LNCaP clone FGC (cell line): Measurements from ENCODE around the gene ACADSB.

Source experiments
- DNase-seq: peaks from one replicate; pipeline ENCODE4 v3.0.0-alpha.2; 2011; ENCODE audit warnings: low read depth
- H3K4me3 ChIP-seq: 2 replicates; pipeline ENCODE4 v1.5.1; 2011; ENCODE audit warnings: mild to moderate bottlenecking, low read depth, low read length, control low read depth
- CTCF ChIP-seq: IDR thresholded peaks from 2 replicates; pipeline ENCODE4 v1.5.1; 2012; ENCODE audit warnings: mild to moderate bottlenecking; ENCODE audit not compliant: control insufficient read depth, insufficient read depth; ENCODE audit errors: extremely low read depth

The ACADSB gene

GRCh38 chr10:123008355-123009104, at the start of gene ACADSB, which contains the start of gene IKZF5:
Gene ACADSB, plus strand, starts transcription at chr10:123009006. Its CDS starts 24 bp downstream, at chr10:123009030.
Gene IKZF5, minus strand, starts transcription at chr10:123008795. Its CDS starts 10,170 bp downstream, at chr10:122998625.
- TF ChIP-seq CTCF = no peak
- peak; percentile 93 for DNase-seq
- peak within 1 kb of the TSS; percentile 93 for H3K4me3 ChIP-seq

DNA sequence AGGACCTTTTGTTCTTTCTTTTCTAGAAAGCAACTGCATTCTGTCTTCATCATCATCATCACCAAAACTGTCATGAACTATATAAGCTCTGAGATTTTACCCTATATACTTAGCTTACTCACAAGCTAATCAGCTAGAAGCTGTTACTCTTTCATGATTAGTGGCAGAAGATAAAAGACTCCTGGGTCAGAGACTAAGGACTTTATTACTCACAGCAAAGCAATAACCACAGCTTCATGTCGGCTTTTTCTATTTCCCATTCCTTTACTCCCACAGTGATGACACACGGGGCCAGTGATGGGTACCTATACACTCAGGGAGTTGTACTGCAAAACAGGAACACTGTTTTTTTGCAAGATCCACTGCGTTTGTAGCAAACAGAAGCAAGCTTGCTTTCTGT, 46.4 kb upstream of the ACADSB start:
- no peak overlapping the region for H3K4me3 ChIP-seq
- TF ChIP-seq CTCF = no peak
- DNase-seq = no peak

DNA sequence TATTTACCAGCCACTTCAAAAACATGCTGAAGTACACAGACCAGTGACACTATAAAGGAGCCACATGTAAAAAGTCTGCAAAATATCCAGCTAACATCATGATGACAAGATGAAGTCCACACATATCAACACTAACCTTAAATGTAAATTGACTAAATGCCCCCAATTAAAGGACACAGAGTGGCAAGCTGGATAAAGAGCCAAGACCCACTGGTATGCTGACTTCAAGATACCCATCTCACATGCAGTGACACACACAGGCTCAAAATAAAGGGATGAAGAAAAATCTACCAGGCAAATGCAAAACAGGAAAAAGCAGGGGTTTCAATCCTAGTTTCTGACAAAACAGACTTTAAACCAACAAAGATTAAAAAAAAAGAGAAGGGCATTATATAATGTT, 41.9 kb upstream of the ACADSB start:
- TF ChIP-seq CTCF = no peak
- H3K4me3 ChIP-seq = no peak overlapping the region
- DNase-seq = no peak

GRCh38 chr10:122968698-122969097, 40.1 kb upstream of the ACADSB start:
- no peak for TF ChIP-seq CTCF
- no peak for DNase-seq

DNA sequence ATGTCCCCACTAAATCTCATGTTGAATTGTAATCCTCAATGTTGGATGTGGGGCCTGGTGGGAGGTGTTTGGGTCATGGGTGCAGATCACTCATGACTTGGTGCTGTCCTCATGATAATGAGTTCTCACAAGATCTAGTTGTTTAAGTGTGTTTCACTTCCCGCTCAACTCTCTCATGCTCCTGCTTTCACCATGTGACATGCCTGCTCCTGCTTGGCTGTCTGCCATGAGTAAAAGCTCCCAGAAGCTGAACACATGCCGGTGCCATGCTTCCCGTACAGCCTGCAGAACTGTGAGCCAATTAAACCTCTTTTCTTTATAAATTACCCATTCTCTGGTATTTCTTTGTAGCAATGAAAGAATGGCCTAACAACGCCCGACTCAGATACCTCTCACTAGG, 34.8 kb upstream of the ACADSB start:
- no peak for TF ChIP-seq CTCF
- no peak overlapping the region for H3K4me3 ChIP-seq
- DNase-seq = no peak

More at GRCh38 chr10:122968698-122969097, 40.1 kb upstream of the ACADSB start:
- H3K4me3 ChIP-seq = no peak overlapping the region

- TF ChIP-seq CTCF = no peak
- no peak for DNase-seq
- H3K4me3 ChIP-seq = no peak overlapping the region
These were observed 34.2 kb upstream of the ACADSB start for GRCh38 chr10:122974543-122975064.
